T-helper 22 cell (primary cell): ENCODE results near the gene GALNT12.

Experiments used
- DNase-seq: peaks from one replicate; pipeline ENCODE4 v3.0.0-alpha.2; 2020; ENCODE audit warnings: low read depth

The GALNT12 gene

DNA sequence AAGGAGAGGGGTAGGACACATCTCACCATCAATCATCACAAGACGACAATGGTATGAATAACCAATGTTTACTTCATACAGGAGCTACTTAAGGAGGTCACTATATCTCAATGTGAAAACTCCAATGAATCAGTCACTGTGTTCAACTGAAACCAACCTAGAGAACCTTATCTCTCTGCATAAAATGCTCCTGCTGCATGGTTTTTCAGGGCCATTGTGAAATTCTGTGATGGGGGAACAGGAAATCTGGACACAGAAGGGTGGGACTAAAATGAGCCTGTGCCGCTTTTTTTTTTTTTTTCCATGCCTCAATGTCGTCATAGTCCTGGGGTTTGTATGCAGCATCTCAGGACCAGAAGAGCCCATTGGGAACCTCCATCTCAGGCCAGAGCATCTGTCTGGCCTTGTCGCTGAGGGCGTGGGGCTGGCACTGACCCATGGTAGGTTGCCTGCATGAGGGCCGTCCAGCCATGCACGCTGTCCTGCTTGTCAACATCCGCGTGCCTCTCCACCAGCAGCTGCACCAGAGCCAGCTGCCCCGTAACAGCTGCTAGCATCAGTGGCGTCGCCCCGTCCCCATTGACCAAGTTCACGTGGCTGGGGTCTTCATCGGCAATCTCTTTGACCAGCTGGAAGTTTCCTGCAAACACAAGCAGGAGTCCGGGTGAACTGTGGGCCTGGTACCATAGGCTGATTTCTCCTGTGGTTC, 23.8 kb upstream of the GALNT12 start:
- no peak for DNase-seq

DNA sequence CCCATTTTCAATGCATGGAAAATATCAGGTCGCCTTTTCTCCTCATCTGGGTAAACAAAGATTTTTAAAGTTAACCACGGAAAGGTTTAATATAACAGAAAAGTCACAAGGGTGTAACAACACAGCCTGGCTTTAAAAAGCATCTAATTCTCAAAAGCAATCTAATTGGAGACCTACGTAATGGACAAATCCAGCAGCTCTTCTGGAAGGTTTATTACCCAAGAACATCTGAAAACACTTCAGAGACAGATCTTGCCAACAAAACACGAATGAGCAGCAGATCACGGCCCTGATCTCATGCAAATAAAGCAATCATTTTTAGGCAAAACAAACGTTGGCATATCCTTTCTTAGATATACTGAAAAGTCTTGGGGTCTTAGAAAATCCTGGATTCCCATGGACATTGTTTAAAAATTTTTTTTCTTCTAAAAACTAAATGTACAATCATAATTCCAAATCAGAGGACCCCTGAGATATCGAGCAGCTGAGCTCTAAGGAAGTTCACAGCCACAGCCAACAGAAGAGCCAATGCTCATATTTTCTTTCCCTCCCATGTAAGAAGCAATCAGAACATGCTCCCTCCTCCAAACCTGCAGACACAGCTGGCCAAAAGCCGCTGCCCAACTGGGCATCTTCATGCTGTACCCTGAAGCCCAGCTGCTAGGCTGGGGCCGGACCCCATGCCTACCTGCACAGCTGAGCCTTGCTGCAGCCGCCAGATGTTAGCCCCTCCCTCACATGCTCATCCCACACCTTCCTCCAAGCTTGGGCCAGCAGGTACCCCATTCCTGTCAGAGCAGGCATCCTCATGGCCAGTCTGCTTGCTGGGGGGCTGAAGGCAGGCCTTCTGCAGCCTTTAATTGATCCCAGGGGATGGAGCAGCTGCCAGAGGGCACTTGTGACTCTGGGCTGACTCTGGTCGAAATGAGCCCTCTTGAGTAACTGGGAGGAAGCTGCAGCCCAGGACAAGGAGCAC, 22.4 kb upstream of the GALNT12 start:
- no peak for DNase-seq

- DNase-seq, result no peak
These were observed 20.5 kb upstream of the GALNT12 start for GRCh38 chr9:98786750-98787510.

GRCh38 chr9:98787766-98788335, 19.6 kb upstream of the GALNT12 start:
- no peak for DNase-seq

DNA sequence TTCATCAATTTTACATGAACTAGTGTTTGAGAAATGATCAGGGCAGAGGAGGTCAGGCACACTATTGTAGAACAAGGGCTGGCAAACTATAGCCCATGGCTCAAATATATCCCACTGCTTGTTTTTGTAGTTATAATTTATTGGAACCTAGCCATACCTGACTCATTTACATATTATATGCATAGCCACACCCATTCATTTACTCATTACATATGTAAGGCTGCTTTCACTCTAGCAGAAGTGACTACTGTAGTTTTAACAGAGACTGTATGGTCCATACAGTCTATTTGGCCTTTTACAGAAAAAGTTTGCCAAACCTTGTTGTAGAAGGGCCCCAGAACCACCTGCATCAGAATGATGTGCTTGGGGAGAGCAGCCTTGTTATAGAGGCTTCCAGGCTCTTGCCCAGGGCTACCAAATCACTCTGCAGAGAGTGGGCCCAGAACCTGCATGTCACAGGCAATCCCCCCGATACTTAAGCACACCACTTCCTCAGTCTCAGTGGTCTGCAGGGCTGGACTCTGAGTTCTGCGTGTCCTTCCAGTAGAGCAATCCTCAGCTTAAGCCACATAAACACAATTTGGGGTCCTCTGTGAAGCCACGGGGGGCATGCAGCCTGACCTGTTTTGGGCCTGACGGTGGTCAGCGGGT, 17.9 kb upstream of the GALNT12 start:
- no peak for DNase-seq

DNA sequence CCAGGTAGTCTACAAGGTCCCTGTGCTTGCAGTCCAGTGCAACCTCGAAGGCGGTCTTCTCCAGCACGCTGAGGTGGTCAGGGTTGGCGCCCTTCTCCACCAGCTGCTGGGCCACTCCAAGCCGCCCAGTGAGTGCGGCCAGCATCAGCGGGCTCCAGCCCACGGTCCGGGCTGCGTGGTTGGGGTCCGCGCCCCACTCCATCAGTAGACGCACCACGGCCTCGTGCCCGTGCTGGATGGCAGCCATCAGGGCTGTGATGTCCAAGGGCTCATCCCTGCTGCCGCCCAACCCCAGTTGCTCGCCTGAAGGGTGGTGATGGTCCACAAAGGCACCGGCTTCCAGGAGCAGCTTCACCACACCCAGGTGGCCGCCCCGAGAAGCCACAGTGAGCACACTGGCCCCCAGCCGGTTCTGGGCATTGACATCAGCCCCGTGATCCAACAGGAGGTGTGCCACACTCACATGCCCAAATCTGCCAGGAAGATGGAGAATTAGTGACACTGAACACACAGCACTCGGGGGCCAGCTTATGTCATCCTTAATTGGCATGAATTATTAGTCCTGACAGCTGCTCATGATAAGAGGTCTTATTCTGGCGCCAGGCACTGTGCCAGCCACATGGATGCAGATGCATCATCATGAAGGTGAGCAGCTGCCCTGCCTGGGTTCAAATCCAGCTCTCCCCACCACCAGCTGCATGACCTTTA, 17.2 kb upstream of the GALNT12 start:
- no peak for DNase-seq

DNA sequence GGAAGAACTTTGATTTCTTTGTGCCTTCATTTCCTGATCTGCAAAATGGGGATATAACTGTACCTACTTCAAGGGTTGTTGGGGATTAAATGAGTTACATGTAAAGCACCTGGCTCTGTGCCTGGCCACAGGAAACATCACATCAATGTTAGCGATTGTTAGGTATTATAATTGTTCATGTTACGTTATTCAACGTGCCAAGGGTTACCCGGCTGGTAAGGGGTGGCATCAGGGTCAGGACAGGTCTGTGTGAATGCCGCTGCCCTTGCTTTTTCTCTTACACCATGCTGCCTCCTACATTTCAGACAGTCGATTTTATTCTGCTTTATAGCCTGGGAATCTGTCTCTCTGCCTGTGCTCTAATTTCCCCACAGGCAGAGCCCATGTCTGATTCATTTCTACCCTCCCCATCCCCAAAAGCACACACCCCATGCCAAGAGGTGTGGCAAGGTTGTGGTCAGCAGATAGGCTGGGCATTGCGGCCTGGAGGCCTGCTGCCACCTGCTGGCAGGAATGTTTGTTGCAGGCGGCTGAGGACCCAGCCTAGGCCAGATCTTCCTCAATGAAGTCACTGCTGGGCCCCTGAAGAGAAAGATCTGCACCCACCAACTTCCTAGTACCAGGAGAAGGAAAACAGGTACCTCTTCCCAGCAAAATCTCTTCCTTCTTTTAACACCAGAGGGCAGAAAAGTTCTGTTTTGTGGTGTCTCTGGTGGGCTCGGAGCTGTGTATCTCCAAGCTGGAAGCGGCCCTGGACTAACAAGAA, 16.4 kb upstream of the GALNT12 start:
- no peak for DNase-seq

DNA sequence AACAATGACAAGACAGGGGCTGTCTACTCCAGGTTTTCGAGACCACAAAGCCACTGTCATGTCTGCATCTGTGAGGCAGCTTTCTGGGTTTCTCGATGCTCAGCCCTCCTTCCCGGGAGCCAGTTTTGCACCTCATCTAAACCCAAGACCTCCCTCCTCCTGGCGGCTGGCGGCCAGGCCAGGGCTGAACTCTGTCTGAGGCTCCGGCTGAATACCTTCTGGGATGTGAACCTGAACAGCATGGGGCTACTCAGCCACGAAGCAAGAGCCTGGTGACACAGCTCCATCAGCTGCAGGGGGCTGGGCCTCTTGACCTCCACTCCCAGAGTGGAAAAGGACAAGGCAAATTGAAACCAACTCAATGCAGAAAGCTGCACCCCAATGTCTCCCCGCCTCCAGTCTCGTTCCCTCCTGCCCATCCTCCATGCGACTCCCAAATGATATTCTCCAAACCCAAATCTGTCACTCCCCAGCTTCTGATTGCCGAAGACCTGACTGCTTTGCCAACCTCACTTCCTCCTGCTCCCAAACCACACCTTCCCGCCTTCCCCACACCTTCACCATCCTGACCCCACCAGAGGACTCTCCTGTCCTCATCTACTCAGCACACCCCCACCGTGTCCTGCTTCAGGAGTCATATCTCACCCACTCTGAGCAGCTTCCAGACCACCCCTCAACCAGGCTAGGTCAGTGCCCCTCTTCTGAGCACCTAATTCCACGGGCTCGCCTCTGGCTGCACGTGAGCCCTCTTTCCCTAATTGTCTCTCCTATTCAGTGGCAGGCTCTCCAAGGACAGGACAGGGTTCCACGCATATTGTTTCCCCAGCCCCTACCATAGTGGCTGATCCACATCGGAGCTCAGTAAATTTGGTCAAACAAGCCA, 15.6 kb upstream of the GALNT12 start:
- no peak for DNase-seq

DNA sequence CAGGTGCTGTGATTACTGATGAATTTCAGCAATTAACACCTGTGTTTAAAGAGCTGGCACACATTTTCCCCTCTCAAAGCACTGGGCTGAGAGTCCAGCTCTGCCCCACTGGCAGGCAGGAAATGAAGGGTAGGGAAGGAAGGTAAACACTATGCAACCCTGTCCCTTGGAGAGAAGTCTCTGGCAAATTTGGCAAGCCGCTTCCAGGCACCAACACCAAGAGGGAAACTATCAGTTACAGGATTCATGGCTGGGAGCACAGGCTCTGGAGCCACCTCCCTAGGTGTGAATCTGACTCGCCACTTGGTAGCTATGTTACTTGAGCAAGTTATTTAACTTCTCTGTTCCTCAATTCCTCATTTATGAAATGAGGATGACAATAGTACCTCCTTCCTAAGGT, 14.4 kb upstream of the GALNT12 start:
- DNase-seq, result no peak

DNA sequence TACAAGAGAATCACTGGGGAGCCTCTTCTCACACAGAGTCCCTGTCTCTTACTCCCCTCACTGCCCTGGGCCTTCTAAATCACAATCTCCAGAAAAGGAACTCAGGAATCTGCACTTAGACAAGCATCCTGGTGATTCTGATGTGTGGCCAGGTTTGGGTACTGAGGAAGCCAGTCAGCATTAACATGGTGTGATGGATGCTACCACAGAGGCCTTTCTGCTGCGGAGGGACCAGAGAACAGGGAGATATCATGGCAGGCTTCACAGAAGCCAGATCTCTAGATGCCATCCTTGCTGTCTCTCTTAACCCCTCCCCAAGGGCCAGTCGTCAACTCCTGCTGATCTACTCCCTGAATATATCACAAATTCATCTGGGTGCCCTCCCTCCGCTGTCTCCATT, 12.7 kb upstream of the GALNT12 start:
- no peak for DNase-seq

DNA sequence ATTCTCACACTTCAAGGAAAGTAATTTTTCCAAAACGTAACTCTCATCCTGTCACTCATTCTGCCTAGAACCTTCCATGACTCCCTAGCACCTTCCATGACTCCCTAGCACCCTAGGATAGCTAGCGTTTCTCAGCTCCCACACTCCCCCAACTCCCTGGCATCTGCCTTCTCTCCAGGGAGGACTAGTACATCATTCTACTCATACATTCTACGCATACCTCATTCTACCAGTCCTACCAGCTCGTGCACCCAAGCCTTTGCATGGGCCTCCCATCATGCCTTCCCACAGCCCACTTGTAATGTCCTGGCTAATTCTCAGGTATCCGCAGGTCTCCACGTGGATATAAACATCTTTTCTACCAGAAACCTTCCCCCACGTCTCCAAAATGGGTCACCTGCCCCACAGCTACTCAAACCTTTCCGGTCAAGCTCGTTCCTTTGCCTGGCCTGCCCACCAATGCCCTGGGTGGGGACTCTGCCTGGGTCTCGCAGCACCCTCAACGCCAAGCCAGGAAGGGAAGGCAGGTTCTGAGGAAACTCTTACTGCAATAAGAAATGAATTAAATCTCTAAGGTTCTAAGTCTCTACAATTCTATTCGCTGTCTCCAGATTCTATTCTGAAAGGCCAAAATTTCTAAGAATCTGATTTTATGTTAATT, 12.0 kb upstream of the GALNT12 start:
- DNase-seq, result no peak

- no peak for DNase-seq
These were observed 11.5 kb upstream of the GALNT12 start for GRCh38 chr9:98795970-98796363.

DNA sequence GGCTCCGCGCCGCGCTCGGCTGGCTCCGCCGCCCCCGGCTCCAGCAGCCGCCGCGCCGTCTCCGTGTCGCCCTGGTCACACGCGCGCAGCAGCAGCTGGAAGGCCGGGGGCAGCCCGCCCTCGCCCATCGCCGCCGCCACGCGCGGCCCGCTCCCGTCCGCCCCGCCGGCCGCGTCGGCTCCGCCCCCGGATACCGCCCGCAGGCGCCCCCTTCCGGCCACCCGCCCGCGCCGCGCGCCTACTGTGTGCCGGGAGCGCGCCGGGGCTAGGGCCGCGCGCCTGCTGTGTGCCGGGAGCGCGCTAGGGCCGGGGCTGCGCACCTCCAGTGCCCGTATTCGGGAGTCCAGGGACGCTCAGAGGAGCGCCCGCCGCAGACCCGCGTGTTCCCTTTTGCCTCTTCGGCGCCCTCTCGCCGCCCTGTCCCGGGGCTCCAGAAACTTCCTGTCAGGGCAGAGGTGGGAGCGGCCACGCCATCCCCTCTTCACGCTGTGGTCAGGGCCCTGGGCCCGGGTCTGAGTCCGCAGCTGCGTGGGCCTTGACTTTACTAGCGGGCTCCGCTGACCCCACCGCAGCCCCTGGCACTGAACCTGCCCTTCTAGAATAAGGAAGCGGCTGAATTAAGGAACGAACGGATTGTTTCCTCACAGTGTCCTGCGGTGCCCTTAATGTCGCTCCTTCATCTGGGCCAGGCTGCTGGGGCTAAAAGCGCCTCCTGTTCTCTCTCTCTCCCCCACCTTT, 10.9 kb upstream of the GALNT12 start, which contains the start of gene ANKS6:
Gene ANKS6 (minus strand): TSS at position 192 of the 738 bp plus-strand sequence. CDS start 64 bp downstream, at position 128.
- peak; percentile 53 for DNase-seq

DNA sequence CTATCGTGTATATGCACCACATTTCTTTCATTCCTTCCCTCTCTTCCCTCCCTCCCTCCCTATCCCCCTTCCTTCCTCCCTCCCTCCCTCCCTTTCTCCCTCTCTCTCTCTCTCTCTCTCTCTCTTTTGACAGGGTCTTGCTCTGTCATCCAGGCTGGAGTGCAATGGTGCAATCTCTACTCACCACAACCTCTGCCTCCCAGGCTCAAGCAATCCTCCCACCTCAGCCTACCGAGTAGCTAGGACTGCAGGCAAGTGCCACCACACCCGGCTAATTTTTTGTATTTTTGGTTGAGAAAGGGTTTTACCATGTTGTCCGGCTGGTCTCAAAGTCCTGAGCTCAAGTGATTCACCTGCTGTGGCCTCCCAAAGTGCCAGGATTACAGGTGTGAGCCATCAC, 10.0 kb upstream of the GALNT12 start:
- no peak for DNase-seq

- no peak for DNase-seq
These were observed 9.2 kb upstream of the GALNT12 start for GRCh38 chr9:98798254-98798653.

DNA sequence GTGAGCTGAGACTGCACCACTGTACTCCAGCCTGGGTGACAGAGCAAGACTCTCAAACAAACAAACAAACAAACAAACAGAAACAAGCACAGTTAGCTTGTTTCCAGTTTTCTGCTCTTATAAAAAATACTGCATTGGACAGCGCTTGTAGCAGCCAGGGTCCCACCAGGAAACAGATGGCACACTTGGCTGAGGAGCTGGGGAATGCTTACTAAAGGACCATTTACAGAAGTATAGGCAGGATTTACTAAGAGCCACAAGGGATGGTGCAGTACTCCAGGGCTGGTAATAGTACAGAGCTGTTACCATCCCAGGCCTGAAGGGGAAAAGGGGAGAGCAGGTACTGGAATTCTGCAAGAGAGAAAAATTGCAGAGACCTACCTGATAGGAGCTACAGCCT, 5.9 kb upstream of the GALNT12 start:
- no peak for DNase-seq

DNA sequence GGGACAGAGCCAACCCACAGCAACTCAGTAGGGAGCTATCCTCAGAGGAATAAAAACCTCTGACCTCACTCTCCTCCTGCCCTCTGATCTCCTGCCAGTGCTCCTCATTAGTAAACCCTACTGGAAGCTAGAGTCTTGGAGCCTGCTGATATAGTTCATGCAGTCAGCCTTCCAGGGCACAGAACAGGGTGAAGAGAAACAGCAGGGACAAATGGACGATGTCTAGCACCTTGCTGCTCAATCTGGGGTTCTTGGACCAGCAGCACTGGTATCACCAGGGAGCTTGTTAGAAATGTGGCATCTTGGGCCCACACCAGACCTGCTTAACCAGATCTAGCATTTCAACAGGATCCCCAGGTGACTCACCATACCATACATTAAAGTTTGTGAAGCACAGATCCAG, 5.5 kb upstream of the GALNT12 start:
- DNase-seq, result no peak

- no peak for DNase-seq
These were observed 3.4 kb upstream of the GALNT12 start for GRCh38 chr9:98804083-98804482.
